Caco-2 (cell line): ENCODE measurements around the gene PRKAR1B. TPM values are rescaled to one million over a fixed set of nuclear protein-coding genes. Genes with fewer than 3 reads are reported as not detected.

Experiments
- BruUV-seq: library from RNA; stranded (reverse); fragments of 400-500 nt; replicated peaks from 2 replicates; lab custom pipeline; 2021; lab: Mats Ljungman, UMichigan
- CTCF ChIA-PET: fragments of 300-600 bp; sonication (Branson Sonifier 250); formaldehyde crosslinking; loops from one replicate; lab custom pipeline; 2022; ENCODE audit warnings: antibody characterized with exemption; lab: Charles Lee
- POLR2A ChIA-PET: fragments of 300-600 bp; sonication (Branson Sonifier 250); formaldehyde crosslinking; loops from one replicate; lab custom pipeline; 2022; ENCODE audit warnings: antibody characterized with exemption; lab: Charles Lee
- DNase-seq, 2 experiments: peaks; one replicate each; pipeline versions ENCODE4 v3.0.0 to v3.0.0-alpha.2; 2020 to 2022
- H3K27me3 ChIP-seq: replicated peaks from 2 replicates; pipeline ENCODE4 v1.6.0; 2011; ENCODE audit warnings: low read length; ENCODE audit not compliant: control insufficient read depth, insufficient read depth
- H3K36me3 ChIP-seq: 2 replicates; pipeline ENCODE4 v1.5.1; 2011; ENCODE audit warnings: low read length; ENCODE audit not compliant: control insufficient read depth, insufficient read depth
- H3K4me1 ChIP-seq: fragments of 250-450 bp; sonication (Bioruptor Pico); 2 replicates; pipeline ENCODE4 v1.5.1; 2020; ENCODE audit warnings: mild to moderate bottlenecking
- H3K4me3 ChIP-seq: 2 replicates; pipeline ENCODE4 v1.5.1; 2011; ENCODE audit warnings: low read depth, mild to moderate bottlenecking, control low read depth, low read length
- H3K9me3 ChIP-seq: fragments of 250-450 bp; sonication (Bioruptor Pico); 2 replicates; pipeline ENCODE4 v1.5.1; 2020; ENCODE audit warnings: mild to moderate bottlenecking, moderate library complexity
- H3K27ac Mint-ChIP-seq: one replicate; pipeline ENCODE4 v1.8.0; 2022; ENCODE audit warnings: mixed read lengths; ENCODE audit not compliant: unreplicated experiment
- H3K27me3 Mint-ChIP-seq: one replicate; pipeline ENCODE4 v1.8.0; 2022; ENCODE audit warnings: mixed read lengths; ENCODE audit not compliant: insufficient read depth, unreplicated experiment
- H3K36me3 Mint-ChIP-seq: one replicate; pipeline ENCODE4 v1.8.0; 2022; ENCODE audit warnings: mild to moderate bottlenecking, mixed read lengths; ENCODE audit not compliant: insufficient read depth, unreplicated experiment
- H3K4me1 Mint-ChIP-seq: one replicate; pipeline ENCODE4 v1.8.0; 2022; ENCODE audit warnings: low read depth, mixed read lengths; ENCODE audit not compliant: unreplicated experiment
- H3K4me3 Mint-ChIP-seq: one replicate; pipeline ENCODE4 v1.8.0; 2022; ENCODE audit warnings: mild to moderate bottlenecking, moderate library complexity, mixed read lengths; ENCODE audit not compliant: unreplicated experiment
- H3K9me3 Mint-ChIP-seq: one replicate; pipeline ENCODE4 v1.8.0; 2022; ENCODE audit warnings: mixed read lengths; ENCODE audit not compliant: unreplicated experiment
- CTCF ChIP-seq, 2 experiments: fragments of 200-600 bp in 1 of 2; IDR thresholded peaks; 1 replicate in 1 of 2; 2 replicates in 1 of 2; pipeline versions ENCODE4 v1.5.1 to v1.8.0; 2011 to 2022; ENCODE audit warnings: antibody characterized with exemption in 1 of 2, control low read depth in 1 of 2, inconsistent platforms in 1 of 2, low read depth in 1 of 2, low read length in 1 of 2, mild to moderate bottlenecking in 1 of 2, moderate library complexity in 1 of 2; ENCODE audit not compliant: insufficient read depth in 1 of 2, severe bottlenecking in 1 of 2, unreplicated experiment in 1 of 2
- intact Hi-C: fragments of 100-400 bp; cut with micrococcal nuclease; formaldehyde crosslinking; loops from one replicate; pipeline ENCODE4 v1.10.0; 2022; ENCODE audit not compliant: unreplicated experiment
- total RNA-seq: library from RNA; stranded (reverse); gene quantifications from 2 replicates; pipeline ENCODE4 v1.2.3, GENCODE V29; 2022

The PRKAR1B gene
- total RNA-seq, 1 experiment from 2014 or later = 56.6 TPM

- no peaks in the 10 kb centered on the region for H3K27me3 Mint-ChIP-seq
- no peaks in the 10 kb centered on the region for H3K4me1 Mint-ChIP-seq
- H3K36me3 Mint-ChIP-seq = peaks cover 58% of the 10 kb centered on the region
- no peak overlapping the region for H3K27ac Mint-ChIP-seq
- H3K9me3 Mint-ChIP-seq = no peaks in the 10 kb centered on the region
- no peaks in the 10 kb centered on the region for H3K27me3 ChIP-seq
- no peak for DNase-seq
- H3K9me3 ChIP-seq = no peaks in the 10 kb centered on the region
- intact Hi-C loops = loop anchor here (10.0 kb wide), 1 partner anchor 329 kb away; no protein-coding TSS in a partner anchor
- H3K4me3 ChIP-seq = no peak overlapping the region
- no peak overlapping the region for H3K4me3 Mint-ChIP-seq
- no peak for TF ChIP-seq CTCF (IDR thresholded peaks at IDR 0.05; ENCODE audit: insufficient read depth in 1 of 2, low read depth in 1 of 2, low read length in 1 of 2, severe bottlenecking in 1 of 2, unreplicated experiment in 1 of 2)
- no peaks in the 10 kb centered on the region for H3K4me1 ChIP-seq
- CTCF ChIA-PET = no interaction called here
- no TSS peak for BruUV-seq
- POLR2A ChIA-PET = no interaction called here
- peaks cover 2% of the 10 kb centered on the region; the same call in 1 of the 2 replicates for H3K36me3 ChIP-seq
These were observed 36.7 kb upstream of the PRKAR1B start for GRCh38 chr7:763762-764161.

- BruUV-seq = no TSS peak
- Mint-ChIP-seq H3K9me3 (no peaks in the 10 kb centered on the region), H3K27me3 (no peaks in the 10 kb centered on the region), H3K4me1 (no peaks in the 10 kb centered on the region), H3K27ac (no peak overlapping the region), H3K4me3 (no peak overlapping the region), H3K36me3 (peaks cover 61% of the 10 kb centered on the region)
- TF ChIP-seq CTCF (IDR thresholded peaks at IDR 0.05; ENCODE audit: insufficient read depth in 1 of 2, low read depth in 1 of 2, low read length in 1 of 2, severe bottlenecking in 1 of 2, unreplicated experiment in 1 of 2) = no peak
- Histone ChIP-seq H3K4me1 (no peaks in the 10 kb centered on the region), H3K36me3 (peaks cover 2% of the 10 kb centered on the region; the same call in 1 of the 2 replicates), H3K27me3 (no peaks in the 10 kb centered on the region), H3K4me3 (no peak overlapping the region), H3K9me3 (no peaks in the 10 kb centered on the region)
- intact Hi-C loops = loop anchor here (10.0 kb wide), 1 partner anchor 328 kb away; no protein-coding TSS in a partner anchor
- POLR2A ChIA-PET = no interaction called here
- no peak for DNase-seq
- CTCF ChIA-PET = no interaction called here
These were observed 35.8 kb upstream of the PRKAR1B start for GRCh38 chr7:762885-763284.

- ChIA-PET POLR2A (no interaction called here), CTCF (no interaction called here)
- intact Hi-C loops = loop anchor here (10.0 kb wide), 1 partner anchor 327 kb away; no protein-coding TSS in a partner anchor
- Histone ChIP-seq H3K9me3 (no peaks in the 10 kb centered on the region), H3K4me3 (no peak overlapping the region), H3K4me1 (no peaks in the 10 kb centered on the region), H3K27me3 (no peaks in the 10 kb centered on the region), H3K36me3 (peaks cover 2% of the 10 kb centered on the region; the same call in 1 of the 2 replicates)
- H3K27ac Mint-ChIP-seq = no peak overlapping the region
- peaks cover 61% of the 10 kb centered on the region for H3K36me3 Mint-ChIP-seq
- no peaks in the 10 kb centered on the region for H3K9me3 Mint-ChIP-seq
- TF ChIP-seq CTCF (IDR thresholded peaks at IDR 0.05; ENCODE audit: insufficient read depth in 1 of 2, low read depth in 1 of 2, low read length in 1 of 2, severe bottlenecking in 1 of 2, unreplicated experiment in 1 of 2) = no peak
- no peaks in the 10 kb centered on the region for H3K4me1 Mint-ChIP-seq
- H3K27me3 Mint-ChIP-seq = no peaks in the 10 kb centered on the region
- BruUV-seq = no TSS peak
- H3K4me3 Mint-ChIP-seq = no peak overlapping the region
- DNase-seq = no peak
These were observed 34.5 kb upstream of the PRKAR1B start for GRCh38 chr7:761631-762030.
